ENCODE results near the gene MAST2. TPM values are rescaled to one million over a fixed set of nuclear protein-coding genes. Genes with fewer than 3 reads are reported as not detected.

MAST2 gene
- total RNA-seq, 1 donor from 2014 or later: 12.6 TPM

DNA sequence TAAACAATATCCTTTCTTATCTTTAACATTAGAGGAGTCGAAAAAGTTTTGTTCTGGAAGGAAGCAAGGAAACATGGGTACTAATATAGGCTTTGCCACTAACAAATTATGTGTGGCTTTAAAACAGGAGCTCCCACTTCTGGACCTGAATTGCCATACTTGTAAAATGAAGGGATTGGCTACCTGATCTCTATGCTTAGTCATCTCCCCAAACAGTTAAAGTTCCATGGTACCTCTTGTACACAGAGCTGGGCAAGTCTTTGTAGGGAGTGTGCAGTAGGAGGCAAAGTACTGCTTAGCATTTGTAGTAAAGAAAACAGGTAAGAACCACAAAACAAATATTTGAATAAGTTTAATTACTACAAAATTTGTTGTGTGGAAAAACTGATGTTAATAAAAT is 81.3 kb downstream of the MAST2 start:
- Histone ChIP-seq H3K27me3 (ENCODE audit: control insufficient read depth, insufficient read depth, low read length) (no peaks in the 10 kb centered on the region), H3K36me3 (ENCODE audit: control insufficient read depth, insufficient read depth, low read length) (no peaks in the 10 kb centered on the region), H3K4me3 (ENCODE audit: low read depth, low read length) (no peak overlapping the region)
- DNase-seq (ENCODE audit: low read depth) (peak; percentile 57), FAIRE-seq (no peak)
- TF ChIP-seq, protein P1, sequence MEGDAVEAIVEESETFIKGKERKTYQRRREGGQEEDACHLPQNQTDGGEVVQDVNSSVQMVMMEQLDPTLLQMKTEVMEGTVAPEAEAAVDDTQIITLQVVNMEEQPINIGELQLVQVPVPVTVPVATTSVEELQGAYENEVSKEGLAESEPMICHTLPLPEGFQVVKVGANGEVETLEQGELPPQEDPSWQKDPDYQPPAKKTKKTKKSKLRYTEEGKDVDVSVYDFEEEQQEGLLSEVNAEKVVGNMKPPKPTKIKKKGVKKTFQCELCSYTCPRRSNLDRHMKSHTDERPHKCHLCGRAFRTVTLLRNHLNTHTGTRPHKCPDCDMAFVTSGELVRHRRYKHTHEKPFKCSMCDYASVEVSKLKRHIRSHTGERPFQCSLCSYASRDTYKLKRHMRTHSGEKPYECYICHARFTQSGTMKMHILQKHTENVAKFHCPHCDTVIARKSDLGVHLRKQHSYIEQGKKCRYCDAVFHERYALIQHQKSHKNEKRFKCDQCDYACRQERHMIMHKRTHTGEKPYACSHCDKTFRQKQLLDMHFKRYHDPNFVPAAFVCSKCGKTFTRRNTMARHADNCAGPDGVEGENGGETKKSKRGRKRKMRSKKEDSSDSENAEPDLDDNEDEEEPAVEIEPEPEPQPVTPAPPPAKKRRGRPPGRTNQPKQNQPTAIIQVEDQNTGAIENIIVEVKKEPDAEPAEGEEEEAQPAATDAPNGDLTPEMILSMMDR (IDR thresholded peaks at IDR 0.05; ENCODE audit: insufficient read depth, low read length, severe bottlenecking): no peak

GRCh38 chr1:45886229-45886628 is 82.8 kb downstream of the MAST2 start:
- FAIRE-seq: no peak
- Histone ChIP-seq H3K27me3 (ENCODE audit: control insufficient read depth, insufficient read depth, low read length) (no peaks in the 10 kb centered on the region), H3K4me3 (ENCODE audit: low read depth, low read length) (no peak overlapping the region), H3K36me3 (ENCODE audit: control insufficient read depth, insufficient read depth, low read length) (no peaks in the 10 kb centered on the region)
- no peak for DNase-seq (ENCODE audit: low read depth)
- TF ChIP-seq, protein P1 (IDR thresholded peaks at IDR 0.05; ENCODE audit: insufficient read depth, low read length, severe bottlenecking): no peak

- H3K4me3 ChIP-seq (ENCODE audit: low read depth, low read length): no peak overlapping the region
- TF ChIP-seq, protein P1 (IDR thresholded peaks at IDR 0.05; ENCODE audit: insufficient read depth, low read length, severe bottlenecking): no peak
- no peak for FAIRE-seq
- no peaks in the 10 kb centered on the region for H3K36me3 ChIP-seq (ENCODE audit: control insufficient read depth, insufficient read depth, low read length)
- DNase-seq (ENCODE audit: low read depth): no peak
- no peaks in the 10 kb centered on the region for H3K27me3 ChIP-seq (ENCODE audit: control insufficient read depth, insufficient read depth, low read length)
Observed at GRCh38 chr1:45887156-45887842, 83.9 kb downstream of the MAST2 start.

DNA sequence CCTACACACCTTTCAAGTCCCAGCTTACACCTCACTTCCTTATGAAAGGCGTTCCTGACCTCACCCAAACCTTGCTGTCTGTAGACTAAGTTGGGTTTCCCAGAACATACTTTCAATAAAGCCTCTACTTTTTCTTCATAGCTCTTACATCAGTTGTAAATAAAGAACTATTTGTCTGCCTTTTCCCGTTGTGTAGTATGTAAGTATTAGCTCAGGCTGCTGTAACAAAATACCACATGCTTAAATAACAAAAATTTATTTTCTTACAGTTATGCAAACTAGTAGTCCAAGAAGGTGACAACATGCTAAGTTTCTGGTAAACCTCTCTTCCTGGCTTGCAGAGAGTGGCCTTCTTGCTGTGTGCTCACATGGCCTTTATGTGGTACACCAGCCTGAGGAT is 86.7 kb downstream of the MAST2 start:
- DNase-seq (ENCODE audit: low read depth): no peak
- no peak for FAIRE-seq
- H3K4me3 ChIP-seq (ENCODE audit: low read depth, low read length): no peak overlapping the region
- H3K27me3 ChIP-seq (ENCODE audit: control insufficient read depth, insufficient read depth, low read length): no peaks in the 10 kb centered on the region
- TF ChIP-seq, protein P1 (IDR thresholded peaks at IDR 0.05; ENCODE audit: insufficient read depth, low read length, severe bottlenecking): no peak
- no peaks in the 10 kb centered on the region for H3K36me3 ChIP-seq (ENCODE audit: control insufficient read depth, insufficient read depth, low read length)

GRCh38 chr1:45891087-45891486 is 87.7 kb downstream of the MAST2 start:
- Histone ChIP-seq H3K4me3 (ENCODE audit: low read depth, low read length) (no peak overlapping the region), H3K36me3 (ENCODE audit: control insufficient read depth, insufficient read depth, low read length) (no peaks in the 10 kb centered on the region), H3K27me3 (ENCODE audit: control insufficient read depth, insufficient read depth, low read length) (no peaks in the 10 kb centered on the region)
- DNase-seq (ENCODE audit: low read depth) (no peak), FAIRE-seq (no peak)
- TF ChIP-seq, protein P1 (IDR thresholded peaks at IDR 0.05; ENCODE audit: insufficient read depth, low read length, severe bottlenecking): no peak

All from bronchial epithelial cell (primary cell).